ENCODE measurements around the gene HSPB7.

- TF ChIP-seq CTCF (IDR thresholded peaks at IDR 0.05; ENCODE audit: low read depth, low read length) (no peak), EZH2phosphoT487 (IDR thresholded peaks at IDR 0.05; ENCODE audit: low read depth) (no peak)
These were observed 48.4 kb upstream of the HSPB7 start for GRCh38 chr1:16066245-16066644.

Data from OCI-LY3 (cell line).